Activated CD8-positive, alpha-beta memory T cell treated with anti-CD3 and anti-CD28 coated beads for 24 hours (primary cell): ENCODE data around the gene NPFFR1.
"Not testable (repeated sequence)": the region's sequence is repeated elsewhere in the genome, so short reads cannot be mapped to it uniquely, and the experiment has no call there.

Source experiments
- DNase-seq: peaks from one replicate; pipeline ENCODE4 v3.0.0-alpha.2; 2020

Gene NPFFR1

GRCh38 chr10:70255329-70256299 is 28.2 kb downstream of the NPFFR1 start:
- peak; percentile 68 for DNase-seq

DNA sequence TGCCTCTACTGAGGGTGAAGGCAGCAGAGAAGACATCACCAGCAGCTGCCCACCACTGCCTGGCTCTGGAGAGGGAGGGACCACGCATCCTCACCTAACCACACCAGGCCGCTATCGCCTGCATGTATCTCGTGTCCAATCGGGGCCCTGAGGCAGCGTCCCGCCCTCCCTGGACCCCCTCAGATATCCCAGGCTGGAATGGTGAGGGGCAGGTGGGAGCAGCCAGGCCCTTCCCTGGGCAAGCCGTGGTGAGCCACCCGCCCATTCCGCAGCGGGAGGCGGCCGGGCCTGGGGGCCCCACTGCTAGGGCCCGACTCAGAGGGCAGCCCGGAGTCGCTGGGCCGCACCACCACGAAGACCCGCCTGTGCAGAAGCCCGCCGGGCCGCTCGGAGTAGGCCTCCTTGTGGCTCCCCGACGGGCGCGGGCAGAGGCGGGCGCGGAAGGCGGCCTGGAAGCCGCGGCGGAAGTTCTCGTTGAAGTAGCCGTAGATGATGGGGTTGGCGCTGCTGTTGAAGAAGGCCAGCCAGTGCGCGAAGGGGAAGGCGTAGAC is 29.0 kb downstream of the NPFFR1 start:
- no peak for DNase-seq

GRCh38 chr10:70253878-70254765 is 29.7 kb downstream of the NPFFR1 start:
- peak; percentile 45 for DNase-seq

DNA sequence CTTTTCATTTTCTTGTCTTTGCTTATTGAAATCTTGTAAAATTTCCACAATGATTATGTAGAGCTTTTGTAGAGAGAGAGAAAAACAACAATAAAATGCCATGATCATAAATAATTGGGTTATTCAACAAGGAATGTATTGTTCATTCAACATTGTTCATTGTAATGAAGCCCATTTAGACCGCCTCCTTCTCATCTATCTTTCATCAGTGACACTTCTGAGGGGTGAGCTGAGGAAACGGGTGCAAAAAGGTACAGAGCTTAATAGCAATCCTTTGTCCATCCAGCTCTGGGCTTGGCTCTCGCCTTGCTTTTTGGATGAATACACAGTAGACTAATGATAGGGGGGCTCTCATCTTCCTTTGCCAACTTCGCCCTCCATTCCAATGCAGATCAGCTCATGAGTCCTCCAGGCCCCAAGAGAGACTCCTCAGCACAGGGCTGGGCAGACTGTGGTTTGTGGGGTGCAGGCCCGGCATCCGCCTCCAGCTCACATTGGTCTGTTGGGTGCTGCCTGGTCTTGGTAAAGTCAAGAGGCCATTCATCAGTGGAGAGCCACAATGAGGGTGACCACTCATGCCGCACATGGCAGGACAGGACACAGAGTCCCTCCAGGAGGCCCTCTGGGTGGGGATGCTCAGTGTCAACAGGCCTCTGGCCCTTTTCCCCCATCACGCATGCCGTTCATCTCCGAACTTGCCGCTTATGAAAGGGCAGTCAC is 32.7 kb downstream of the NPFFR1 start:
- no peak for DNase-seq

GRCh38 chr10:70247360-70247759 is 36.4 kb downstream of the NPFFR1 start:
- DNase-seq, result no peak

DNA sequence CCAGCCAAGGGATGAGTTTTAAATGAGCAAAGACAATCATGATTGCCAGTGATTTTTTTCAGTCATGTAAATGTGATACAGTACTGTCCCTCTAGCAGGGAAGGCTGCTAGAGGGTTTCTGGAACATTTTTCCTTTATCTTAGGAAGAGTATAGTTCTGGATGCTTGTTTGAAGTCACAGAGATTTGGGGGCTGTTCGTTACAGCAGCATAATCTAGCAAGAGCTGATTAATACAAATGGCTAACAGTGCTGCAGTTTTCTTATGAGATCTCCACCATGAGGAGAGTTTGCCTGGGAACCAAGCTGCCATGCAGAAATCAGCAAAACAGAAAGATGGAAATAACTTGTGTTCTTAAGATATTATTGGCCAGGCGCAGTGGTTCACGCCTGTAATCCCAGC is 42.7 kb downstream of the NPFFR1 start:
- DNase-seq, result no peak

DNA sequence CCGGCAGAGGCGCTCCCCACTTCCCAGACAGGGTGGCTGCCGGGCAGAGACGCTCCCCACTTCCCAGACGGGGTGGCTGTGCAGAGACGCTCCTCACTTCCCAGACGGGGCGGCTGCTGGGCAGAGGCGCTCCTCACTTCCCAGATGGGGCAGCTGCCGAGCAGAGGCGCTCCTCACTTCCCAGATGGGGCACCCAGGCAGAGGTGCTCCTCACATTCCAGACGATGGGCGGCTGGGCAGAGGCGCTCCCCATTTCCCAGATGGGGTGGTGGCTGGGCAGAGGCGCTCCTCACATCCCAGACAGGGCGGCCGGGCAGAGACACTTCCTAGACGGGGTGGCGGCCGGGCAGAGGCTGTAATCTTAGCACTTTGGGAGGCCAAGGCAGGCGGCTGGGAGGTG is 43.8 kb downstream of the NPFFR1 start:
- not testable (repeated sequence) for DNase-seq

- DNase-seq, result not testable (repeated sequence)
These were observed 44.5 kb downstream of the NPFFR1 start for GRCh38 chr10:70239077-70239976.

GRCh38 chr10:70237958-70238536 is 45.8 kb downstream of the NPFFR1 start:
- not testable (repeated sequence) for DNase-seq

- no peak for DNase-seq
These were observed 48.9 kb downstream of the NPFFR1 start for GRCh38 chr10:70234668-70235447.

DNA sequence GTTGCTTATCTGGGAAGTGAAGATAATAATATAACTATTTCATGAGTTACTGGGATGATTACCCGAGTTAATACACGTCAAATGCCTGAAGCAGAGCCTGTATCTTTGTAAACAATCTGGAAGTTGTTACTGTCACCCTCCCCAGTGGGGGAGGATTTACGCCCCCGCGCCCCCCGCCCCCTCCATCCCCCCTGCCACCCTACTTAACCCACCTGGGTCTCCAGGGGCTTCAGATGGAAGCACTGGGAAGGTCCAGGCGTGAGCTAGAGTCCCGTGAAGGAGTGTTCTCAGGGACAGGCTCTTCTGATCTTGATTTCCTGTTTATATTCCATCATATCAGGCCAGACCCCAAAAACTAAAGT is 49.9 kb downstream of the NPFFR1 start:
- no peak for DNase-seq

- peak; percentile 99 for DNase-seq
These were observed 50.5 kb downstream of the NPFFR1 start, which contains the start of gene PPA1 for GRCh38 chr10:70233109-70233938. Gene PPA1, minus strand, starts transcription at chr10:70233429. Its CDS starts 102 bp downstream, at chr10:70233327.

DNA sequence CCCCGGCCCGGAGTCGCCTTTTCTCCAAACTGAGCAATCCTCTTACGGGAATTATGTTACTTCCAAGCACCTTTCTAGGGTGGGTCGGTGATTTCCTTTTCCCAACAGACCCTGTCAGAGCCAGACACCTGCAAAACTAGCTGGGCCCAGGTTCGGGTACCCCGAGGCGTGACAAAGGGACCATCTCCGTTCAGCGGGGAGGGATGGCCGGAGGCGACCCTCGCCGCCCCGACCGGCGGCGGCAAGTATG is 51.0 kb downstream of the NPFFR1 start:
- DNase-seq, result no peak

DNA sequence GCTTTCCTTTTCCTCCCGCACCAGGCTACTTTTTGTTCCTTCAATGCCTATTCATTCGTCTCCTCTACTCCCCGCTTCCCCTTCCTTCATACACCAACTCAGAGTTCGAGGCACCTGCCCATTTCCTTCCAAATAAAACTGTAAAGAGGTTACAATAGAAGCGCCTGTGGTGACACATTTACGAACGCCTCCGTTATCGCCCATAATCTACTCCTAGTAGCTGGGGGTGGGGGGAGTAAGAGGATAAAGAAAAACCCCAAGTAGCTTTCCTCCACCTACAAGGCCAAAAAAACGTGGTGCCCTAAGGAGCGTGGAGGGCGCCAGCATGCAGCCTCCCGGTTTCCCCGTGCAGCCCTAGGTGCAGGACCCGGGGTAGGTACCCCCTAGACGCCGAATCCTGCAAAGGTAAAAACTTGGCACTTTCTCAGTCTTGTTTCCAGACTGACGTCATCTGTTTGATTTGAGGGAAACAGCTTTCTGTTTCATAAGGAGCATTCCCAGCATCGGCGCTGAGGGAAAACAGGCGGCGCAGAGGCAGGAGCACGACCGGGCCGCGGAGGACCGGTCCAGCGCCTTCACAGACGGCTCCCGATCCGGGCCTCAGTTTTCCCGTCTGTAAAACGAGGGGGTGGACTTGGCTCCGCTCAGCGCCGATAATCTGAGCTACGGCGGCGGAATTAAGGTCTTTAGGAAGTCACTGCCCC is 51.5 kb downstream of the NPFFR1 start:
- DNase-seq, result peak; percentile 82

GRCh38 chr10:70228491-70228890 is 55.3 kb downstream of the NPFFR1 start:
- no peak for DNase-seq

- no peak for DNase-seq
These were observed 56.1 kb downstream of the NPFFR1 start for GRCh38 chr10:70227548-70228320.

DNA sequence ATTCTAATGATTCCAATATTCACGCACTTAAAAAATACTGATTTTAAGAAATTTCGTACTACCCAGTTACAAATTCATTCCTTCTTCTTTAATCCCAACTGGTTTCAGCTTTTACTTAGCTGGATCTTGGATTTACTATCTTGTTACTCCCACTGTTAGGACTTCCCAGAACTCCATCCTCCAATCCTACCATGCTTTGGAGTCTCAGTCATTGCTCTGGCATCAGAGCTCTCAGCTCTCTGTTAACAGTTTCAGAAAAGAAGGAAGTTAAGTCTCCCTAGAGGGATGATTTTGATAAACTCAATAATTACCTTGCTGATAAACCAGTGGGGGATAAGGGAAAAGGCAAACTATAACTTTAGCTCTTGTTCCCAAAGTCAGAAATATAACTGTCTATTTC is 60.1 kb downstream of the NPFFR1 start:
- no peak for DNase-seq

- not testable (repeated sequence) for DNase-seq
These were observed 60.9 kb downstream of the NPFFR1 start for GRCh38 chr10:70222811-70223447.
